HEK293 (cell line): ENCODE data around the gene PRSS56.

ENCODE experiments used
- CTCF ChIA-PET: fragments of 350-600 bp; formaldehyde crosslinking; extraction: SDS; loops from one replicate; lab custom pipeline; 2021; ENCODE audit warnings: antibody characterized with exemption; lab: Yijun Ruan, JAX
- POLR2A ChIA-PET: fragments of 300-600 bp; formaldehyde crosslinking; extraction: SDS; loops from one replicate; lab custom pipeline; 2020; ENCODE audit warnings: antibody characterized with exemption, inconsistent platforms; lab: Yijun Ruan, JAX
- H3K27ac ChIP-seq: fragments of 200-500 bp; sonication (Bioruptor generic); 2 replicates; pipeline ENCODE4 v1.5.1; 2014; ENCODE audit warnings: low read depth, low read length, control low read depth, inconsistent platforms; ENCODE audit errors: extremely low read depth
- H3K36me3 ChIP-seq, 2 experiments: fragments of 200-500 bp in 1 of 2; sonication (Bioruptor generic) in 1 of 2; 1 replicate in 1 of 2; 2 replicates in 1 of 2; pipeline ENCODE4 v1.5.1; 2014 to 2017; ENCODE audit warnings: inconsistent platforms in 2 of 2, low read length in 2 of 2; ENCODE audit not compliant: control insufficient read depth in 2 of 2, insufficient read depth in 1 of 2
- H3K4me1 ChIP-seq: fragments of 200-500 bp; sonication (Bioruptor generic); 2 replicates; pipeline ENCODE4 v1.5.1; 2014; ENCODE audit warnings: mild to moderate bottlenecking, low read length, inconsistent platforms; ENCODE audit not compliant: control insufficient read depth, insufficient read depth
- H3K4me3 ChIP-seq: 2 replicates; pipeline ENCODE4 v1.5.1; 2011; ENCODE audit warnings: low read depth, mild to moderate bottlenecking, control low read depth, low read length, moderate library complexity
- H3K9me3 ChIP-seq: fragments of 200-500 bp; sonication (Bioruptor generic); 2 replicates; pipeline ENCODE4 v1.5.1; 2014; ENCODE audit warnings: low read depth, low read length, inconsistent platforms; ENCODE audit not compliant: control insufficient read depth, insufficient read depth
- SCRT2 ChIP-seq: fragments of 450-650 bp; formaldehyde crosslinking; IDR thresholded peaks from 2 replicates; pipeline ENCODE4 v1.5.1; 2016; ENCODE audit warnings: missing biosample characterization, missing genetic modification characterization
- YY1 ChIP-seq: fragments of 450-650 bp; formaldehyde crosslinking; IDR thresholded peaks from 2 replicates; pipeline ENCODE4 v1.5.1; 2018; ENCODE audit warnings: missing biosample characterization, missing genetic modification characterization
- YY2 ChIP-seq: fragments of 450-650 bp; formaldehyde crosslinking; IDR thresholded peaks from 2 replicates; pipeline ENCODE4 v1.5.1; 2016; ENCODE audit warnings: missing biosample characterization, missing genetic modification characterization
- ZBTB20 ChIP-seq: fragments of 450-650 bp; formaldehyde crosslinking; IDR thresholded peaks from 2 replicates; pipeline ENCODE4 v1.5.1; 2016; ENCODE audit warnings: missing biosample characterization, missing genetic modification characterization
- ZNF184 ChIP-seq: fragments of 450-650 bp; IDR thresholded peaks from 2 replicates; pipeline ENCODE4 v1.5.1; 2018; ENCODE audit warnings: missing biosample characterization, mild to moderate bottlenecking, missing genetic modification characterization
- ZNF274 ChIP-seq, 2 experiments: fragments of 200-500 bp in 1 of 2; fragments of 450-650 bp in 1 of 2; sonication (Bioruptor generic) in 1 of 2; formaldehyde crosslinking in 1 of 2; IDR thresholded peaks; 2 replicates each; pipeline versions ENCODE4 v1.5.1 to v1.6.1; 2014 to 2016; ENCODE audit warnings: borderline replicate concordance in 1 of 2, inconsistent platforms in 1 of 2, low read length in 1 of 2, missing biosample characterization in 1 of 2, missing genetic modification characterization in 1 of 2
- ZNF529 ChIP-seq: fragments of 450-650 bp; formaldehyde crosslinking; IDR thresholded peaks from 2 replicates; pipeline ENCODE4 v1.5.1; 2017; ENCODE audit warnings: missing genetic modification characterization, missing biosample characterization; ENCODE audit not compliant: insufficient replicate concordance
- ZNF626 ChIP-seq: fragments of 450-650 bp; sonication (Bioruptor Pico); formaldehyde crosslinking; IDR thresholded peaks from 2 replicates; pipeline ENCODE4 v1.5.1; 2018; ENCODE audit warnings: missing biosample characterization, missing genetic modification characterization, inconsistent platforms
- TF ChIP-seq, protein P1 (sequence below): fragments of 450-650 bp; formaldehyde crosslinking; IDR thresholded peaks from 2 replicates; pipeline ENCODE4 v1.5.1; 2016; ENCODE audit warnings: missing biosample characterization, missing genetic modification characterization
- TF ChIP-seq, protein P2 (sequence below): fragments of 450-650 bp; formaldehyde crosslinking; IDR thresholded peaks from 2 replicates; pipeline ENCODE4 v1.5.1; 2016; ENCODE audit warnings: missing biosample characterization, missing genetic modification characterization, borderline replicate concordance
- TF ChIP-seq, protein P3 (sequence below): fragments of 450-650 bp; formaldehyde crosslinking; IDR thresholded peaks from 2 replicates; pipeline ENCODE4 v1.5.1; 2016; ENCODE audit warnings: missing biosample characterization, missing genetic modification characterization, borderline replicate concordance
- TF ChIP-seq, protein P4 (sequence below): fragments of 450-650 bp; formaldehyde crosslinking; IDR thresholded peaks from 2 replicates; pipeline ENCODE4 v1.5.1; 2016; ENCODE audit warnings: missing biosample characterization, missing genetic modification characterization, low read depth
- TF ChIP-seq, protein P5 (sequence below): fragments of 450-650 bp; formaldehyde crosslinking; IDR thresholded peaks from 2 replicates; pipeline ENCODE4 v1.5.1; 2016; ENCODE audit warnings: missing biosample characterization, missing genetic modification characterization

PRSS56 gene

DNA sequence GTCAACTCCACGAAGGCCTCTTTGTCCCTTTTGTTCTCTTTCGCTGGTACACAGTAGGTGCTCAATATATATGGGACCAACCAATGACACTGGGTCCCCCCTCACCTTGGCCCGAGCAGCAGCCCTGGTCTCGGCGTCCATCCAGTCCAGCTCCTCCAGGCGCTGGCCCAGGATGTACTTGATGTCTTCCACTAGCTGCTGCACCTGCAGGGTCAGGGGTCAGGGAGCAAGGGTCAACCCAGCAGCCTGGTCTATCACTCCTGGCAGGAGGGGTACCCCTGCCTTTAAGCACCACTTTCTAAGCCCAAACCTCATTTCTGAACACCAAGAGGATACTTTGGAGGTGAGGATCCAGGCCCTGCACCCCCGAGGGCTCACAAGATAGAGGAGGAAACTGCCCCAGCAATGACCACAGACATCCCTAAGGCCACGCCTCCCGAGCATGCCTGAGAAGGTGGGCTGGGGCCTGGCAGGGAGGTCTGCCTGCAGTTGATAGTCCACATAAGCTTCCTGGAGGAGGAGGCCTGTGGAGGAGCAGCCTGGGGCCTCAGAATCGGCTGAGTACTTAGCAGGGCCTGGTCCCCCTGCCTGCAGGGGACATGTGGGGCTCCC is 36.8 kb upstream of the PRSS56 start:
- ChIA-PET POLR2A (no interaction called here), CTCF (no interaction called here)
- TF ChIP-seq, protein P1, sequence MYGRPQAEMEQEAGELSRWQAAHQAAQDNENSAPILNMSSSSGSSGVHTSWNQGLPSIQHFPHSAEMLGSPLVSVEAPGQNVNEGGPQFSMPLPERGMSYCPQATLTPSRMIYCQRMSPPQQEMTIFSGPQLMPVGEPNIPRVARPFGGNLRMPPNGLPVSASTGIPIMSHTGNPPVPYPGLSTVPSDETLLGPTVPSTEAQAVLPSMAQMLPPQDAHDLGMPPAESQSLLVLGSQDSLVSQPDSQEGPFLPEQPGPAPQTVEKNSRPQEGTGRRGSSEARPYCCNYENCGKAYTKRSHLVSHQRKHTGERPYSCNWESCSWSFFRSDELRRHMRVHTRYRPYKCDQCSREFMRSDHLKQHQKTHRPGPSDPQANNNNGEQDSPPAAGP (tag by site-specific recombination), result no peak
- TF ChIP-seq, protein P2, sequence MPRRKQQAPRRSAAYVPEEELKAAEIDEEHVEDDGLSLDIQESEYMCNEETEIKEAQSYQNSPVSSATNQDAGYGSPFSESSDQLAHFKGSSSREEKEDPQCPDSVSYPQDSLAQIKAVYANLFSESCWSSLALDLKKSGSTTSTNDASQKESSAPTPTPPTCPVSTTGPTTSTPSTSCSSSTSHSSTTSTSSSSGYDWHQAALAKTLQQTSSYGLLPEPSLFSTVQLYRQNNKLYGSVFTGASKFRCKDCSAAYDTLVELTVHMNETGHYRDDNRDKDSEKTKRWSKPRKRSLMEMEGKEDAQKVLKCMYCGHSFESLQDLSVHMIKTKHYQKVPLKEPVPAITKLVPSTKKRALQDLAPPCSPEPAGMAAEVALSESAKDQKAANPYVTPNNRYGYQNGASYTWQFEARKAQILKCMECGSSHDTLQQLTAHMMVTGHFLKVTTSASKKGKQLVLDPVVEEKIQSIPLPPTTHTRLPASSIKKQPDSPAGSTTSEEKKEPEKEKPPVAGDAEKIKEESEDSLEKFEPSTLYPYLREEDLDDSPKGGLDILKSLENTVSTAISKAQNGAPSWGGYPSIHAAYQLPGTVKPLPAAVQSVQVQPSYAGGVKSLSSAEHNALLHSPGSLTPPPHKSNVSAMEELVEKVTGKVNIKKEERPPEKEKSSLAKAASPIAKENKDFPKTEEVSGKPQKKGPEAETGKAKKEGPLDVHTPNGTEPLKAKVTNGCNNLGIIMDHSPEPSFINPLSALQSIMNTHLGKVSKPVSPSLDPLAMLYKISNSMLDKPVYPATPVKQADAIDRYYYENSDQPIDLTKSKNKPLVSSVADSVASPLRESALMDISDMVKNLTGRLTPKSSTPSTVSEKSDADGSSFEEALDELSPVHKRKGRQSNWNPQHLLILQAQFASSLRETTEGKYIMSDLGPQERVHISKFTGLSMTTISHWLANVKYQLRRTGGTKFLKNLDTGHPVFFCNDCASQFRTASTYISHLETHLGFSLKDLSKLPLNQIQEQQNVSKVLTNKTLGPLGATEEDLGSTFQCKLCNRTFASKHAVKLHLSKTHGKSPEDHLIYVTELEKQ (tag by site-specific recombination), result no peak
- TF ChIP-seq ZNF626 (tag by site-specific recombination) (no peak), ZNF529 (tag by site-specific recombination) (no peak), YY2 (tag by site-specific recombination) (no peak), SCRT2 (tag by site-specific recombination) (no peak), ZNF184 (no peak), YY1 (tag by site-specific recombination) (no peak), ZNF274 (IDR thresholded peaks at IDR 0.05; ENCODE audit: low read length) (no peak), ZNF274 (tag by site-specific recombination; IDR thresholded peaks at IDR 0.05; ENCODE audit: borderline replicate concordance) (no peak), ZBTB20 (tag by site-specific recombination) (no peak)
- TF ChIP-seq, protein P3, sequence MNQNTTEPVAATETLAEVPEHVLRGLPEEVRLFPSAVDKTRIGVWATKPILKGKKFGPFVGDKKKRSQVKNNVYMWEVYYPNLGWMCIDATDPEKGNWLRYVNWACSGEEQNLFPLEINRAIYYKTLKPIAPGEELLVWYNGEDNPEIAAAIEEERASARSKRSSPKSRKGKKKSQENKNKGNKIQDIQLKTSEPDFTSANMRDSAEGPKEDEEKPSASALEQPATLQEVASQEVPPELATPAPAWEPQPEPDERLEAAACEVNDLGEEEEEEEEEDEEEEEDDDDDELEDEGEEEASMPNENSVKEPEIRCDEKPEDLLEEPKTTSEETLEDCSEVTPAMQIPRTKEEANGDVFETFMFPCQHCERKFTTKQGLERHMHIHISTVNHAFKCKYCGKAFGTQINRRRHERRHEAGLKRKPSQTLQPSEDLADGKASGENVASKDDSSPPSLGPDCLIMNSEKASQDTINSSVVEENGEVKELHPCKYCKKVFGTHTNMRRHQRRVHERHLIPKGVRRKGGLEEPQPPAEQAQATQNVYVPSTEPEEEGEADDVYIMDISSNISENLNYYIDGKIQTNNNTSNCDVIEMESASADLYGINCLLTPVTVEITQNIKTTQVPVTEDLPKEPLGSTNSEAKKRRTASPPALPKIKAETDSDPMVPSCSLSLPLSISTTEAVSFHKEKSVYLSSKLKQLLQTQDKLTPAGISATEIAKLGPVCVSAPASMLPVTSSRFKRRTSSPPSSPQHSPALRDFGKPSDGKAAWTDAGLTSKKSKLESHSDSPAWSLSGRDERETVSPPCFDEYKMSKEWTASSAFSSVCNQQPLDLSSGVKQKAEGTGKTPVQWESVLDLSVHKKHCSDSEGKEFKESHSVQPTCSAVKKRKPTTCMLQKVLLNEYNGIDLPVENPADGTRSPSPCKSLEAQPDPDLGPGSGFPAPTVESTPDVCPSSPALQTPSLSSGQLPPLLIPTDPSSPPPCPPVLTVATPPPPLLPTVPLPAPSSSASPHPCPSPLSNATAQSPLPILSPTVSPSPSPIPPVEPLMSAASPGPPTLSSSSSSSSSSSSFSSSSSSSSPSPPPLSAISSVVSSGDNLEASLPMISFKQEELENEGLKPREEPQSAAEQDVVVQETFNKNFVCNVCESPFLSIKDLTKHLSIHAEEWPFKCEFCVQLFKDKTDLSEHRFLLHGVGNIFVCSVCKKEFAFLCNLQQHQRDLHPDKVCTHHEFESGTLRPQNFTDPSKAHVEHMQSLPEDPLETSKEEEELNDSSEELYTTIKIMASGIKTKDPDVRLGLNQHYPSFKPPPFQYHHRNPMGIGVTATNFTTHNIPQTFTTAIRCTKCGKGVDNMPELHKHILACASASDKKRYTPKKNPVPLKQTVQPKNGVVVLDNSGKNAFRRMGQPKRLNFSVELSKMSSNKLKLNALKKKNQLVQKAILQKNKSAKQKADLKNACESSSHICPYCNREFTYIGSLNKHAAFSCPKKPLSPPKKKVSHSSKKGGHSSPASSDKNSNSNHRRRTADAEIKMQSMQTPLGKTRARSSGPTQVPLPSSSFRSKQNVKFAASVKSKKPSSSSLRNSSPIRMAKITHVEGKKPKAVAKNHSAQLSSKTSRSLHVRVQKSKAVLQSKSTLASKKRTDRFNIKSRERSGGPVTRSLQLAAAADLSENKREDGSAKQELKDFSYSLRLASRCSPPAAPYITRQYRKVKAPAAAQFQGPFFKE, result no peak
- TF ChIP-seq, protein P4, sequence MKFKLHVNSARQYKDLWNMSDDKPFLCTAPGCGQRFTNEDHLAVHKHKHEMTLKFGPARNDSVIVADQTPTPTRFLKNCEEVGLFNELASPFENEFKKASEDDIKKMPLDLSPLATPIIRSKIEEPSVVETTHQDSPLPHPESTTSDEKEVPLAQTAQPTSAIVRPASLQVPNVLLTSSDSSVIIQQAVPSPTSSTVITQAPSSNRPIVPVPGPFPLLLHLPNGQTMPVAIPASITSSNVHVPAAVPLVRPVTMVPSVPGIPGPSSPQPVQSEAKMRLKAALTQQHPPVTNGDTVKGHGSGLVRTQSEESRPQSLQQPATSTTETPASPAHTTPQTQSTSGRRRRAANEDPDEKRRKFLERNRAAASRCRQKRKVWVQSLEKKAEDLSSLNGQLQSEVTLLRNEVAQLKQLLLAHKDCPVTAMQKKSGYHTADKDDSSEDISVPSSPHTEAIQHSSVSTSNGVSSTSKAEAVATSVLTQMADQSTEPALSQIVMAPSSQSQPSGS (tag by site-specific recombination), result no peak
- TF ChIP-seq, protein P5, sequence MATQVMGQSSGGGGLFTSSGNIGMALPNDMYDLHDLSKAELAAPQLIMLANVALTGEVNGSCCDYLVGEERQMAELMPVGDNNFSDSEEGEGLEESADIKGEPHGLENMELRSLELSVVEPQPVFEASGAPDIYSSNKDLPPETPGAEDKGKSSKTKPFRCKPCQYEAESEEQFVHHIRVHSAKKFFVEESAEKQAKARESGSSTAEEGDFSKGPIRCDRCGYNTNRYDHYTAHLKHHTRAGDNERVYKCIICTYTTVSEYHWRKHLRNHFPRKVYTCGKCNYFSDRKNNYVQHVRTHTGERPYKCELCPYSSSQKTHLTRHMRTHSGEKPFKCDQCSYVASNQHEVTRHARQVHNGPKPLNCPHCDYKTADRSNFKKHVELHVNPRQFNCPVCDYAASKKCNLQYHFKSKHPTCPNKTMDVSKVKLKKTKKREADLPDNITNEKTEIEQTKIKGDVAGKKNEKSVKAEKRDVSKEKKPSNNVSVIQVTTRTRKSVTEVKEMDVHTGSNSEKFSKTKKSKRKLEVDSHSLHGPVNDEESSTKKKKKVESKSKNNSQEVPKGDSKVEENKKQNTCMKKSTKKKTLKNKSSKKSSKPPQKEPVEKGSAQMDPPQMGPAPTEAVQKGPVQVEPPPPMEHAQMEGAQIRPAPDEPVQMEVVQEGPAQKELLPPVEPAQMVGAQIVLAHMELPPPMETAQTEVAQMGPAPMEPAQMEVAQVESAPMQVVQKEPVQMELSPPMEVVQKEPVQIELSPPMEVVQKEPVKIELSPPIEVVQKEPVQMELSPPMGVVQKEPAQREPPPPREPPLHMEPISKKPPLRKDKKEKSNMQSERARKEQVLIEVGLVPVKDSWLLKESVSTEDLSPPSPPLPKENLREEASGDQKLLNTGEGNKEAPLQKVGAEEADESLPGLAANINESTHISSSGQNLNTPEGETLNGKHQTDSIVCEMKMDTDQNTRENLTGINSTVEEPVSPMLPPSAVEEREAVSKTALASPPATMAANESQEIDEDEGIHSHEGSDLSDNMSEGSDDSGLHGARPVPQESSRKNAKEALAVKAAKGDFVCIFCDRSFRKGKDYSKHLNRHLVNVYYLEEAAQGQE (tag by site-specific recombination), result no peak
- Histone ChIP-seq H3K9me3 (no peaks in the 10 kb centered on the region), H3K36me3 (peaks cover 0 to 8% of the 10 kb centered on the region in 2 experiments; a peak in 1 of 3 replicates), H3K4me3 (no peak overlapping the region), H3K4me1 (no peaks in the 10 kb centered on the region), H3K27ac (no peak overlapping the region)
